AG04450 (cell line): Measurements from ENCODE around the gene ANKS3. TPM values are rescaled to one million over a fixed set of nuclear protein-coding genes. Genes with fewer than 3 reads are reported as not detected.

Experiments used
- CTCF ChIA-PET: fragments of 300-600, 350-600 bp; formaldehyde crosslinking; extraction: SDS; loops from one replicate; lab custom pipeline; 2022; ENCODE audit warnings: antibody characterized with exemption, inconsistent platforms; lab: Charles Lee
- POLR2A ChIA-PET: fragments of 350-600 bp; formaldehyde crosslinking; extraction: SDS; loops from one replicate; lab custom pipeline; 2021; ENCODE audit warnings: antibody characterized with exemption, inconsistent platforms; lab: Yijun Ruan, JAX
- DNase-seq: peaks from one replicate; pipeline ENCODE4 v3.0.0-alpha.2; 2011; ENCODE audit warnings: low read depth, low spot score
- H3K27ac ChIP-seq: one replicate; pipeline ENCODE4 v1.5.1; 2012; ENCODE audit warnings: low read depth, low read length, control low read depth
- H3K27me3 ChIP-seq: one replicate; pipeline ENCODE4 v1.6.0; 2012; ENCODE audit warnings: low read length; ENCODE audit not compliant: control insufficient read depth, insufficient read depth
- H3K4me3 ChIP-seq: 2 replicates; pipeline ENCODE4 v1.5.1; 2011; ENCODE audit warnings: mild to moderate bottlenecking, low read depth, low read length, control low read depth
- H3K9me3 ChIP-seq: 2 replicates; pipeline ENCODE4 v1.5.1; 2012; ENCODE audit warnings: low read length; ENCODE audit not compliant: control insufficient read depth, insufficient read depth
- polyA plus RNA-seq: library from polyadenylated mRNA; depleted of rRNA; stranded (reverse); fragments of >200 nt; gene quantifications from 2 replicates; pipeline ENCODE4 v1.2.3, GENCODE V29; 2011
- TF ChIP-seq, protein P1 (sequence below): IDR thresholded peaks from 2 replicates; pipeline ENCODE4 v1.5.1; 2011; ENCODE audit warnings: low read depth, low read length, control low read depth, inconsistent platforms

Gene ANKS3
- polyA plus RNA-seq, 1 experiment, result 14.0 TPM

DNA sequence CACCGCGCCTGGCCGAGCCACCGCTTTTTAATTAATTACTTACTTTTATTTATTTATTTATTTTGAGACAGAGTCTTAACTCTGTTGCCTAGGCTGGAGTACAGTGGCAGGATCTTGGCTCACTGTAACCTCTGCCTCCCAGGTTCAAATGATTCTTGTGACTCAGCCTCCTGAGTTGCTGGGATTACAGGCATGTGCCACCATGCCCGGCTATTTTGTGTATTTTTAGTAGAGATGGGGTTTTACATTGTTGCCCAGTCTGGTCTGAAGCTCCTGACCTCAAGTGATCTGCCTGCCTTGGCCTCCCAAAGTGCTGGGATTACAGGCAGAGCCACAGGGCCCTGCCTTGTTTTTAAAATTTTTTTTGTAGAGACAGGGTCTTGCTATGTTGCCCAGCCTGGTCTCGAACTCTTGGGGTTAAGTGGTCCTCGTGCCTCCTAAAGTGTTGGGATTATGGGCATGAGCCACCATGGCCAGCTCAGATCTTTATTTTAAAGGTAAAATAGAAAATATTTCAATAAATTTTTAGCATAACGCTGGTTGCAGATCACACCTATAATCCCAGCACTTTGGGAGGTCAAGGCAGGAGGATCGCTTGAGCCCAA lies 59.0 kb downstream of the ANKS3 start:
- ChIA-PET CTCF (no interaction called here), POLR2A (no interaction called here)
- Histone ChIP-seq H3K27me3 (no peaks in the 10 kb centered on the region), H3K9me3 (no peaks in the 10 kb centered on the region; the same call in 1 of the 2 replicates), H3K4me3 (no peak overlapping the region), H3K27ac (no peak overlapping the region)
- TF ChIP-seq, protein P1, sequence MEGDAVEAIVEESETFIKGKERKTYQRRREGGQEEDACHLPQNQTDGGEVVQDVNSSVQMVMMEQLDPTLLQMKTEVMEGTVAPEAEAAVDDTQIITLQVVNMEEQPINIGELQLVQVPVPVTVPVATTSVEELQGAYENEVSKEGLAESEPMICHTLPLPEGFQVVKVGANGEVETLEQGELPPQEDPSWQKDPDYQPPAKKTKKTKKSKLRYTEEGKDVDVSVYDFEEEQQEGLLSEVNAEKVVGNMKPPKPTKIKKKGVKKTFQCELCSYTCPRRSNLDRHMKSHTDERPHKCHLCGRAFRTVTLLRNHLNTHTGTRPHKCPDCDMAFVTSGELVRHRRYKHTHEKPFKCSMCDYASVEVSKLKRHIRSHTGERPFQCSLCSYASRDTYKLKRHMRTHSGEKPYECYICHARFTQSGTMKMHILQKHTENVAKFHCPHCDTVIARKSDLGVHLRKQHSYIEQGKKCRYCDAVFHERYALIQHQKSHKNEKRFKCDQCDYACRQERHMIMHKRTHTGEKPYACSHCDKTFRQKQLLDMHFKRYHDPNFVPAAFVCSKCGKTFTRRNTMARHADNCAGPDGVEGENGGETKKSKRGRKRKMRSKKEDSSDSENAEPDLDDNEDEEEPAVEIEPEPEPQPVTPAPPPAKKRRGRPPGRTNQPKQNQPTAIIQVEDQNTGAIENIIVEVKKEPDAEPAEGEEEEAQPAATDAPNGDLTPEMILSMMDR, result no peak
- DNase-seq, result no peak

DNA sequence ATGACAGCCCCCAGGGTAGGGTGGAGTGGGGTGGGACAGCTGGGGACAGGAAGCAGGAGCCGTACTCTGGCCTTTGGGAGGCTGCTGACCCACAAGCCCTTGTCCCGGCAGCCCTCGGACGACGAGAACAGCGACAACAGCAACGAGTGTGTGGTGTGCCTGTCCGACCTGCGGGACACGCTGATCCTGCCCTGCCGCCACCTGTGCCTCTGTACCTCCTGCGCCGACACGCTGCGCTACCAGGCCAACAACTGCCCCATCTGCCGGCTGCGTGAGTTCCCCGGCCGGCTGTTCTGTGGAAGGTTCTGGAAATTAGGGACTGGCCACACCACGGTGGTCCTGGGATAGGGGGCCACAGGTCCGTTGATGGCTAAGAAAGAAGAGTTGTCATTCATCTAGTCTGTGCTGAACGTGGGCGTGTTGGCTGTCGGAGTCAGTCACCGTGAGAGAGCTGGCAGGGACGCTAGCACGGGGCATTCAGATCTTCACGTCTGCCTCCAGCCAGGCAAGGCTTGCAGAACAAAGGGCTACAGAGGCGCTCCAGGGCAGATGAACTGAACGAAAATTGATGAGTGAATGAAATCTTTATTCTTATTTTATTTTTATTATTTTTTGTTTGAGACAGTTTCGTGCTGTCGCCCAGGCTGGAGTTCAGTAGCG lies 60.6 kb downstream of the ANKS3 start:
- DNase-seq, result no peak
- Histone ChIP-seq H3K27me3 (no peaks in the 10 kb centered on the region), H3K27ac (no peak overlapping the region), H3K4me3 (no peak overlapping the region), H3K9me3 (no peaks in the 10 kb centered on the region; the same call in 1 of the 2 replicates)
- ChIA-PET POLR2A (no interaction called here), CTCF (no interaction called here)
- TF ChIP-seq, protein P1, result no peak

DNA sequence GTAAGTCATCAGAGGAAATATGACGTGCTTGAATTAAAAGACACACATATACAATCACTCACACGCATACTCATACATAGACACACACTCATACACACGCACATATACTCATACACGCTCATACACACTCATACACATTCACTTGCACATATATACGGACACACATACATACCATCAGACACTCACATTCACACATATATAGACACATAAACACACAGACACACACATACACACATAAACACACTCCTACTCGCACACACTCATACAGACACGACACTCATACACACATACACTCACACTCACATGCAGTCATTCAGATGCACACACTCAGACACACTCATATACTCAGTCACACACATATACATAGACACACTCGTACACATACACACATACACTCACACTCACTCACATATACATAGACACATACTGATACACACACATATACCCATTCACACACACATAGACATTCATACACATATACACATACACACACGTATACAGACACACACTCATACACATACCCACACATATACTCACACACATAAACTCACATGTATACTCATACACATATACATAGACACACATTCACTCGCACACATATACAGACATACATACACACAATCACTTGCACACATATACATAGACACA lies 65.6 kb downstream of the ANKS3 start:
- POLR2A ChIA-PET, result no interaction called here
- DNase-seq, result no peak
- CTCF ChIA-PET, result no interaction called here

DNA sequence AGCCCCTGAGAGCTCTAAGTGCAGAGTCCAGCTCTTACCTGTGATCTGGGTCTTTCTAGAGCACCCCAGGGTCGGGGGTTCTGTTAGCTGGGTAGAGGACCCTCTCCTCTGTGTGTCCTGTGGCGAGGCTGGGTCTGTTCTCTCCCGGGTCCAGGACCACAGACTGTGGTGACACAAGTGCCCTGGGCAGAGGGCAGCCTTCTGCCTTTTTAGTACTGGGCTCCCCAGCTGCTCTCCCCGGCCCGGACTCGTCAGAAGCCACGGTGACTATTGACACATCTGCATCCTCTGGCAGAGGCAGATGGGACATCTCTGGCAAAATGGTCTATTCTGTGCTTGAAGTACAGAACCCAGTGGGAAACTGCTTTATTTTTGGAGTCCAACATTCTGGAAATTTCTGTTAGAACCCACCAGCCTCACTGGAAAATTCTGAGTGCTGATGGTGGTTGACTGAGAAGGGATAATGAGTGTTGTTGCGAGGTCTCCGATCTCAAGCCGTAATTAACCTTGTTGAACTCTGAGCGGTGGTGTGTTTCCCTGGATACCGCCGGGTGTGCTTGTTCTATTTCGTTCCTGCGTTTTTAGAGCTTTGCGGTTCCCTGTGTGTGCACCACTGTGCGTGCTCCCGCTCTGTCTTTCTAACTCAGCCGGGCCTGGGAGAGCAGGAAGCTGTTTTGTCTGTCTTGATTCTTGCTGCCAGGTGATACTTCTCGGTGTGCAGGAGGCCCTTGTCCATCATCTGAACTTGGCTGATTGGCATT lies 66.7 kb downstream of the ANKS3 start:
- Histone ChIP-seq H3K9me3 (no peaks in the 10 kb centered on the region; the same call in 1 of the 2 replicates), H3K4me3 (no peak overlapping the region), H3K27ac (no peak overlapping the region), H3K27me3 (no peaks in the 10 kb centered on the region)
- ChIA-PET CTCF (interaction anchor here (1.1 kb wide), 1 partner anchor 17 kb away, joined by 3 read pairs; no protein-coding TSS in a partner anchor), POLR2A (no interaction called here)
- no peak for DNase-seq
- TF ChIP-seq, protein P1, result no peak

More for the DNA sequence above, 65.6 kb downstream of the ANKS3 start:
- H3K4me3 ChIP-seq, result no peak overlapping the region
- TF ChIP-seq, protein P1, result no peak
- no peak overlapping the region for H3K27ac ChIP-seq
- H3K9me3 ChIP-seq, result no peaks in the 10 kb centered on the region; the same call in 1 of the 2 replicates
- no peaks in the 10 kb centered on the region for H3K27me3 ChIP-seq
